Activated T-helper 17 cell treated with anti-CD3 and anti-CD28 coated beads, Interleukin-2, amount 50 U/mL, for 72 hours (primary cell): ENCODE measurements around the gene STX2. TPM values are rescaled to one million over a fixed set of nuclear protein-coding genes. Genes with fewer than 3 reads are reported as not detected.
"Not testable (repeated sequence)": the region's sequence is repeated elsewhere in the genome, so short reads cannot be mapped to it uniquely, and the experiment has no call there.

ENCODE experiments used
- ATAC-seq: fragments of 150-1000 bp; cut with Tn5 transposase; replicated peaks from 2 replicates; pipeline ENCODE4 v1.10.0; 2021; ENCODE audit warnings: mild to moderate bottlenecking, moderate library complexity
- H3K27ac Mint-ChIP-seq: one replicate; pipeline ENCODE4 v1.8.0; 2022; ENCODE audit warnings: mixed read lengths
- H3K27me3 Mint-ChIP-seq: one replicate; pipeline ENCODE4 v1.8.0; 2022; ENCODE audit warnings: mixed read lengths
- H3K36me3 Mint-ChIP-seq: one replicate; pipeline ENCODE4 v1.8.0; 2022; ENCODE audit warnings: low read depth, mild to moderate bottlenecking, mixed read lengths
- H3K4me1 Mint-ChIP-seq: one replicate; pipeline ENCODE4 v1.8.0; 2022; ENCODE audit warnings: mixed read lengths
- H3K4me3 Mint-ChIP-seq: one replicate; pipeline ENCODE4 v1.8.0; 2022; ENCODE audit warnings: mild to moderate bottlenecking, mixed read lengths
- H3K9me3 Mint-ChIP-seq: one replicate; pipeline ENCODE4 v1.8.0; 2022; ENCODE audit warnings: mixed read lengths
- total RNA-seq, 2 donors: library from RNA; stranded (reverse); gene quantifications; one replicate each; pipeline ENCODE4 v1.2.3, GENCODE V29; 2022

Gene STX2
- total RNA-seq, 2 donors from 2014 or later = 16.5 to 18.2 TPM

- no peak overlapping the region for H3K4me3 Mint-ChIP-seq
- no peaks in the 10 kb centered on the region for H3K27me3 Mint-ChIP-seq
- H3K9me3 Mint-ChIP-seq = no peaks in the 10 kb centered on the region
- no peak overlapping the region for H3K27ac Mint-ChIP-seq
- no peaks in the 10 kb centered on the region for H3K36me3 Mint-ChIP-seq
- no peaks in the 10 kb centered on the region for H3K4me1 Mint-ChIP-seq
- no peak for ATAC-seq
Observed at GRCh38 chr12:130850418-130851021, 11.5 kb upstream of the STX2 start.

DNA sequence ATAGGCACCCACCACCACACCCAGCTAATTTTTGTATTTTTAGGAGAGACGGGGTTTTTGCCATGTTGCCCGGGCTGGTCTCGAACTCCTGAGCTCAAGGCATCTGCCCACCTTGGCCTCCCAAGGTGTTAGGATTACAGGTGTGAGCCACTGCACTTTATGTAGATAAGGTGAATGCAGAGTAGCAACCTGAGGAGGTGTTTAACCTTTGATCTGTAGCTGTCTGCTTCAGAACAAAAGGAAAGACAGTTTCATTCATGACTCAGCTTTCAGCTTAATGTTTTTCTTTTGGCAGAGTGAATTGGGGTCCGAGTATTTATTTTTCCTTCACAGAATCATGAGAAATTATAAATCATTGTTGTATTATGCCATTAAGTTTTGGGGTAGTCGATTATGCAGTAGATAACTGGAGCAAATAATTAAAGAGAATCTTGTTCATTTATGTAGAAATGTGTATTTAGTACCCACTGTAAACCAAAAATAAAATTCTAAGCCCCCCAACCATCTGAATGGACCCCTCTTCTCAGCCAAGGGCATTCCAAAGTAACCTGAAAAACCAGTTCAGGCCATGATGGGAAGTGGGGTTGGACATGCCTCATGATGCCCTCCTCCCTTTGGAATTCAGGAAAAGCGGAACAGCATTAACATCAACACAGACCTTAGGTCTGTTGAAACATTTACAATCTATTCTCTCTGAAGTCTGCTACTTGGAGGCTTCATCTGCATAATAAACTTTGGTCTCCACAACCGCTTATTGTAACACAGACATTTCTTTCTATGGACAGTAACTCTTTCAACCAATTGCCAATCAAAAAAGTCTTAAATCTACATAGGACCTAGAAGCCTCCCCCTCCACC lies 10.7 kb upstream of the STX2 start:
- no peak for ATAC-seq
- Mint-ChIP-seq H3K27me3 (no peaks in the 10 kb centered on the region), H3K4me3 (no peak overlapping the region), H3K4me1 (no peaks in the 10 kb centered on the region), H3K27ac (no peak overlapping the region), H3K9me3 (no peaks in the 10 kb centered on the region), H3K36me3 (no peaks in the 10 kb centered on the region)

DNA sequence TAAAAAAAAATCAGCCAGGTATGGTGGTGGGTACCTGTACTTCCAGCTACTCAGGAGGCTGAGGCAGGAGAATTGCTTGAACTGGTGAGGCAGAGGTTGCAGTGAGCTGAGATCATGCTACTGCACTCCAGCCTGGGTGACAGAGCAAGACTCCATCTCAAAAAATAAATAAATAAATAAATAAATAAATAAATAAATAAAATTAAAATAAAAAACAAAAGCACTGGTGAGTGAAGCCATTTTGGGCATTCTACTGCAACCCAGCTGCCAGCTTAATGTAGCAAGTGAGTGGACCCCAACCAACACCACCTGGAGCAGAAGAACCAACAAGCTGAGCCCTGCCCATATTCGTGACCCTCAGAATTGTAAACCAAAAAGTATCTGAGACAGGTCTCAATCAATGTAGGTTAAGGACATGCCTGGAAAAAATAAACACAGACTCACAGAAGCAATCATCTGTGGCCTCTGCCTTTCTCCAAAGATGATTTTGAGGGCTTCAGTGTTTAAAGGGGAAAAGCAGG lies 9.8 kb upstream of the STX2 start:
- H3K27ac Mint-ChIP-seq, H3K9me3 Mint-ChIP-seq, H3K4me1 Mint-ChIP-seq, H3K27me3 Mint-ChIP-seq, H3K4me3 Mint-ChIP-seq, ATAC-seq, H3K36me3 Mint-ChIP-seq: not testable (repeated sequence)

GRCh38 chr12:130848105-130848504 lies 9.1 kb upstream of the STX2 start:
- not testable (repeated sequence) for H3K27me3 Mint-ChIP-seq, ATAC-seq, H3K4me1 Mint-ChIP-seq, H3K9me3 Mint-ChIP-seq, H3K27ac Mint-ChIP-seq, H3K36me3 Mint-ChIP-seq, H3K4me3 Mint-ChIP-seq

- Mint-ChIP-seq H3K9me3 (no peaks in the 10 kb centered on the region), H3K36me3 (no peaks in the 10 kb centered on the region), H3K27ac (no peak overlapping the region), H3K27me3 (no peaks in the 10 kb centered on the region), H3K4me3 (no peak overlapping the region), H3K4me1 (no peaks in the 10 kb centered on the region)
- ATAC-seq = no peak
Observed at GRCh38 chr12:130847112-130847511, 8.1 kb upstream of the STX2 start.

- Mint-ChIP-seq H3K4me1 (no peaks in the 10 kb centered on the region), H3K4me3 (no peak overlapping the region), H3K27ac (no peak overlapping the region), H3K9me3 (no peaks in the 10 kb centered on the region), H3K27me3 (no peaks in the 10 kb centered on the region), H3K36me3 (no peaks in the 10 kb centered on the region)
- no peak for ATAC-seq
Observed at GRCh38 chr12:130846369-130846768, 7.3 kb upstream of the STX2 start.

DNA sequence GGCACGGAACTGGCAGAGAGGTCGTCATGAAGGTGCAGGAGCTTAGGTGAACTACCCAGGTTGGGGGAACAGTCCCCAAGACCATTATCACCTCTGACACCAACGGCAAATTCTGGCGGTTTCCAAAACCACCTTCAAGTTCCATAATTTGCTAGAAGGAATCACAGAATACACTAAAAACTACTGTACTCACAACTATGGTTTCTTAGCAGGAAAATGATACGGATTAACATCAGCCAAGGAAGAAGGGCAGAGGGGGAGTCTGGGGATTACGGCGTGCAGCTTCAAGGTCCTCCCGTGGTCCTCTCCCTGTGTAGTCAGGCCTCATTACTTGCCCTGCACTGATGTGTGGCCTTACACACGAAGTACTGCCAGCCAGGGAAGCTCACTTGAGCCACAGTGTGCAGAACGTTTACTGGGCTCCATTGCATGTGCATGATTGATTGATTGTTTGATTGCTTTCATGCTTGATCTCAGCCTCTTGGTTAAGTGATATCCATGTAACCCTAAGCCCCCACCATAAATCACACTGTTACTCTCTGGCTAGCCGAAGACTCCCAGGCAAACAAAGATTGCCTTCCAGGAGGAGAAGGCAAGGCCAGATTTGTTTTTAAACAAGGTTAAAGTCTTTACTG lies 837 bp upstream of the STX2 start:
- Mint-ChIP-seq H3K4me3 (peak overlapping the region; percentile 84), H3K9me3 (no peaks in the 10 kb centered on the region), H3K4me1 (peaks cover 13% of the 10 kb centered on the region), H3K27me3 (no peaks in the 10 kb centered on the region), H3K36me3 (no peaks in the 10 kb centered on the region), H3K27ac (peak overlapping the region; percentile 80)
- no peak for ATAC-seq

DNA sequence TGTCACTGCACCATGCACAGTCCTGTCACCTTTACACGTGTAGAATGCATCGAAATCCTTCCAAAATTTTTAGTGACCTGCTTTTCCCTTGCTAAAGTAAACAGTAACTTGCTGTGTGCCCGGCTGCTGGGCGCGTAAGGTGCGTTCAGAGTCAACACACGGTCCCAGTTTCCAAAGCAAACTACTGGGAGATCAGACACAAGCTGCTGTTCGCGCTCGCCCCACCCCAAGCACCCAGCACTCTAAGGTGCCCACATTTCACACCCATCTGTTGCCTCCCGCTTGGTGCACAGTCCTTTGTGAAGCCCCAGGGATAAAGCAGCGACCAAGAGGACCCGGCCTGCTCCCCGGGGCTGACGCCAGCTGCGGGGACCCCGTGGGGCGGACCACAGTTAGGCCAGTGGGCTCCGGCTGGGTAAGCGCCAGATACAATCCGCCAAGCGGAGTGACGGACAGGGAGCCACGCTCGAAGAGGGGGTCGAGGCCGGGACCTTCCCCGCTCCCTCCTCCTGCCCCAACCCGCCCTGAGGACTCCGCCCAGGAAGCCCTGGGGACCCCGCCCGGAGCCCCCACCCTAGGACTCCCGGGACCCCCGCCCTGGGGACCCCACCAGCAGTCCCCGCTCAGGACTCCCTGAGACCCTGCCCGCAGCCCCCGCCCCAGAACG lies 633 bp downstream of the STX2 start:
- H3K4me1 Mint-ChIP-seq = peaks cover 17% of the 10 kb centered on the region
- no peaks in the 10 kb centered on the region for H3K9me3 Mint-ChIP-seq
- H3K27ac Mint-ChIP-seq = no peak overlapping the region
- no peaks in the 10 kb centered on the region for H3K36me3 Mint-ChIP-seq
- no peaks in the 10 kb centered on the region for H3K27me3 Mint-ChIP-seq
- ATAC-seq = peak; percentile 33
- H3K4me3 Mint-ChIP-seq = peak overlapping the region; percentile 84

GRCh38 chr12:130835436-130835835 lies 3.6 kb downstream of the STX2 start:
- H3K4me1 Mint-ChIP-seq = peaks cover 33% of the 10 kb centered on the region
- H3K27ac Mint-ChIP-seq = no peak overlapping the region
- no peaks in the 10 kb centered on the region for H3K36me3 Mint-ChIP-seq

GRCh38 chr12:130835011-130835410 lies 4.0 kb downstream of the STX2 start:
- ATAC-seq = no peak
- Mint-ChIP-seq H3K4me3 (no peak overlapping the region), H3K9me3 (no peaks in the 10 kb centered on the region)

More at GRCh38 chr12:130835436-130835835, 3.6 kb downstream of the STX2 start:
- Mint-ChIP-seq H3K4me3 (no peak overlapping the region), H3K27me3 (no peaks in the 10 kb centered on the region), H3K9me3 (no peaks in the 10 kb centered on the region)
- ATAC-seq = no peak

GRCh38 chr12:130832561-130833209 lies 6.4 kb downstream of the STX2 start:
- peak overlapping the region; percentile 78 for H3K27ac Mint-ChIP-seq
- peak; percentile 63 for ATAC-seq

More at GRCh38 chr12:130835011-130835410, 4.0 kb downstream of the STX2 start:
- Mint-ChIP-seq H3K27me3 (no peaks in the 10 kb centered on the region), H3K36me3 (no peaks in the 10 kb centered on the region), H3K4me1 (peaks cover 36% of the 10 kb centered on the region), H3K27ac (no peak overlapping the region)

DNA sequence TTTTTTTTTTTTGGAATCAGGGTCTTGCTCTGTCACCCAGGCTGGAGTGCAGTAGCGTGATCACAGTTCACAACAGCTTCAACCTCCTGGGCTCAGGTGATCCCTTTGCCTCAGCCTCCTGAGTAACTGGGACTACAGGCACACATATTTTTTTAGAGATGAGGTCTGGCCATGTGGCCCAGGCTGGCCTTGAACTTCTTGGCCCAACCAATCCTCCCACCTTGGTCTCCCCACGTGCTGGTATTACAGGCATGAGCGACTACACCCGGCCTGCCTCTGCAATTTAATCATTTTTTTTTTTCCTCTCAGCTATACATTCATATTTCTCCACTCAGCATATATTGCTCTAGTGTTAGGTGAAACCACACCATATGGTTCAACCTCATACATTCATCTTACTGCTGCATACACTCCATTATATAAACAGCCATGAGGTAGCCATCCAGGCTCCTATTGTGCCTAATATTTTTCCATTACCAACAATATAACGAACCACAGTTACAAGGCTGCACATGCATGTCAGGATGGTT lies 7.1 kb downstream of the STX2 start:
- no peaks in the 10 kb centered on the region for H3K27me3 Mint-ChIP-seq
- H3K36me3 Mint-ChIP-seq = no peaks in the 10 kb centered on the region
- peaks cover 25% of the 10 kb centered on the region for H3K4me1 Mint-ChIP-seq
- no peak for ATAC-seq
- no peak overlapping the region for H3K27ac Mint-ChIP-seq
- no peak overlapping the region for H3K4me3 Mint-ChIP-seq
- no peaks in the 10 kb centered on the region for H3K9me3 Mint-ChIP-seq

More at GRCh38 chr12:130832561-130833209, 6.4 kb downstream of the STX2 start:
- H3K9me3 Mint-ChIP-seq = no peaks in the 10 kb centered on the region
- no peak overlapping the region for H3K4me3 Mint-ChIP-seq
- peaks cover 25% of the 10 kb centered on the region for H3K4me1 Mint-ChIP-seq
- H3K36me3 Mint-ChIP-seq = no peaks in the 10 kb centered on the region
- H3K27me3 Mint-ChIP-seq = no peaks in the 10 kb centered on the region

GRCh38 chr12:130831246-130831645 lies 7.8 kb downstream of the STX2 start:
- Mint-ChIP-seq H3K36me3 (peaks cover 2% of the 10 kb centered on the region), H3K9me3 (no peaks in the 10 kb centered on the region), H3K4me1 (peaks cover 25% of the 10 kb centered on the region), H3K27me3 (no peaks in the 10 kb centered on the region), H3K27ac (no peak overlapping the region), H3K4me3 (no peak overlapping the region)
- no peak for ATAC-seq

- ATAC-seq = no peak
- H3K4me1 Mint-ChIP-seq = peaks cover 25% of the 10 kb centered on the region
- peak overlapping the region; percentile 71 for H3K27ac Mint-ChIP-seq
- H3K4me3 Mint-ChIP-seq = no peak overlapping the region
- H3K36me3 Mint-ChIP-seq = peaks cover 12% of the 10 kb centered on the region
- H3K9me3 Mint-ChIP-seq = no peaks in the 10 kb centered on the region
- H3K27me3 Mint-ChIP-seq = no peaks in the 10 kb centered on the region
Observed at GRCh38 chr12:130830246-130830551, 8.9 kb downstream of the STX2 start.
